Lung microvascular endothelial cell (primary cell): Measurements from ENCODE around the gene ZNF669. TPM values are rescaled to one million over a fixed set of nuclear protein-coding genes. Genes with fewer than 3 reads are reported as not detected.
A peak's percentile ranks its signal among the peaks of the same experiment; 100 is the strongest.
"Not testable (repeated sequence)": the region's sequence is repeated elsewhere in the genome, so short reads cannot be mapped to it uniquely, and the experiment has no call there.

Experiments used
- DNase-seq, 2 donors: peaks; one replicate each; pipeline versions ENCODE4 v3.0.0 to v3.0.0-alpha.2; 2010; ENCODE audit warnings: low read depth in 2 of 2
- total RNA-seq: library from RNA; depleted of rRNA; stranded (reverse); fragments of >200 nt; gene quantifications from 2 replicates; pipeline ENCODE4 v1.2.1, GENCODE V29; 2014

The ZNF669 gene
- 8.1 and 14.5 TPM in 2 replicates for total RNA-seq

DNA sequence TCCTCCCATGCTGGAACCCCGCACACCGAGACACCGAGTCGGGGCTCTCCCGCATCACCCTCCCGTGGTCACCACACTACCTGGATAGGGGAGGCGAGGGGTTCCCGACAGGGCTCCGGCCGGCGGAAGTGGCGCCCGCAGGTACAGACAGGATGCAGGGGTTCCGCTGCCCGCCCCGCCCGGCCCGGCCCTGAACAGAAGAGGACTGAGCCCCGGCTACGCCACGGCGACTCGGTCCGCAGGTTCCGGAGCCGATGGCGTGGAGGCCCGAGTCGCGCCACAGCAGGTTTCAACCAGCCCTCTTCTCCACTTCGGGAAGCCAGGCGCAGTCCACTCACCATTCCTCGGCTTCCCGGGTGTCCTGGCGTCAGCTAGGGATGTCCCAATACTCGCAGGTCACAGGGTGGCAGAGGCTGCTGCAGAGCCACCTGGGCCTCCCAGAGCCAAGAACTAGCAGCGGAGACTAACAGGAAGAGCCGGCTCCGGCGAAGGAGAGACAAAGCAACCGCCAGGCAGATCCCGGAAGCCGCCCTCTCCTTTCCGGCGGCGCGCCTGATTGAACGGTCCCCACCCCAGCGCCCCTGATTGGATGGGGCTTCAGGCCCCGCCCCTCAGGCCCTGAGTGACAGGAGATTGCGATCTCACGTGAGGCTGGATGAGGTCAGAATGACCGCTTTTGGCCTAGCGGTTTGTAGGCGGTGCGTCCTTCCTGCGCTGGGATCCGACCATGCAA lies at the start of gene ZNF669:
Gene ZNF669 (minus strand): TSS at position 498 of the 733 bp plus-strand sequence. CDS start 157 bp downstream, at position 341.
- peak; percentile 96 for DNase-seq

DNA sequence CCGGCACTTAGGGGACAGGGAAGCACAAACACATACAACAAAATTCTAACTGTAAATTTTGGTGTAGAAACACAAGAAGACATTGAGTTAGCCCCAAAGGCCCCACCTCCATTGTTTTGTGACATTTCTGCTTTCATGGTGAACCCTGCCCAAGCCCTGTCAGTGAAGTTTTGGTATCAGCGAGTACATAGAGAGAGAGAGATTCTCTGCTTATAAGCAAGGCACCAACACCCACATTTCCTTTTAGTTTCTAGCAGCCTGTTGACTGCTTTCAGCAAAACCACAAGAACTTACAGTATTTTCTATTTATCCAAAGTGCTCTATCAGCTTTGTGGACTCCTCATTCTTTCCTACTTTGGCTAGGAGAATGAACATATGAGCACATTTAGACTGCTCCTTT lies 43.6 kb upstream of the ZNF669 start:
- DNase-seq: no peak

DNA sequence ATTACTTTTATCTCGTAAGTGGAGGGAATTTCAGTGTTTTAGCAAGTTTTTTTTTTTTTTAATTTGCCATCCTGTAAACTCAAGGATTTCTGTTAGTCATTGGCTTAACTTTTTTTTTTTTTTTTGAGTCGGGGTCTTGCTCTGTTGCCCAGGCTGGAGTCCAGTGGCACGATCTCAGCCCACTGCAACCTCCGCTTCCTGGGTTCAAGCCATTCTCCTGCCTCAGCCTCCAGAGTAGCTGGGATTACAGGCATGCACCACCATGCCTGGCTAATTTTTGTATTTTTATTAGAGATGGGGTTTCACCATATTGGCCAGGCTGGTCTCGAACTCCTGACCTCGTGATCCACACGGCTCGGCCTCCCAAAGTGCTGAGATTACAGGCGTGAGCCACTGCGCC lies 43.0 kb upstream of the ZNF669 start:
- not testable (repeated sequence) for DNase-seq

DNA sequence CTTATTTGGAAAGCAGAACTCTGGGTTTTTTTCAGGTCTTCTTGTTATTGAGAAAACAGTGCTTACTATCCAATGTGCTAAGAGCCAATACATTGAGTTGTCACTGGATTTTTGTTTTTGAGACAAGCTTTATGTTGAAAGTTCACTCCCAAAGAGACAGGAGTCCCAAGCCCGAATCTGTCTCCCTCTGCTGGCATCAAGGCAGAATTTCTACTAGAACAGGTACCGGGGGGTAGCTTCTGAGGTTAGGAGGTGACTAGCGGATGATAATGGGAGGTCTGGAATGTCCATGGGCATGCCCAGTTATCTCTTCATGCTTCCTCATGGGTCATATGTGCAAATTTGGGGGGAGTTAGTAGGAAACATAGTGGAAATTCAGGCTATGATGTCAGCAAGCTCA lies 42.5 kb upstream of the ZNF669 start:
- DNase-seq: peak in 1 of 2 donors; percentile 3

DNA sequence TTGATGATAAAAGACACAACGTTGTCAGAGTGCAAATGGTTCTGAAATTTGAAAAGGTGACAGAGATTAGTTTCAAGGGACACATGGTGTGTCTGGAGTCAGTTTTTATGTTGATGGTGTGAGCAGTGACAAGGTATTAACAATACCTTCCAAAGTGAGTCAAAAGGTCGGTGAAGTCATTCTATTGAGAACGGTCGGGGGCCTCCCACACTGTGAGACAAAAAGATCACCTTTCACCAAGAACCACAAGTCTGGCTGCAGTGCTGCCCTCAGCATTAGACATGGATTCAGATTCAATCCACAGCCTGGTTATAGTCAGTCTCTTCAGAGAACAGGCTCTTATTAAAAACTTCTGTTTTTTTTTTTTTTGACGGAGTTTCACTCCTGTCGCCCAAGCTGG lies 41.1 kb upstream of the ZNF669 start:
- no peak for DNase-seq

DNA sequence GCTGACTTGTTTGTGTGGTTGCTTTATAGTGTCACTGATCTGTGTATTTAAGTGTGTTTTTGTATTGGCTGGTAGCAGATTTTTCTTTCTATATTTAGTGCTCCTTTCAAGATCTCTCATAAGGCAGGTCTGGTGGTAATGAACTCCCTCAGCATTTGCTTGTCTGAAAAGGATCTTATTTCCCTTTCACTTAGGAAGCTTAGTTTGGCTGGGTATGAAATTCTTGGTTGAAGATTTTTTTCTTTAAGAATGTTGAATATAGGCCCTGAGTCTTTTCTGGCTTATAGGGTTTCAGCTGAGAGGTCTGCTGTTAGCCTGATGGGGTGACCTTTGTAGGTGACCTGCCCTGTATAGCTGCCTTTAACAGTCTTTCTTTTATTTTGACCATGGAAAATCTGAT lies 35.4 kb upstream of the ZNF669 start:
- not testable (repeated sequence) for DNase-seq

DNA sequence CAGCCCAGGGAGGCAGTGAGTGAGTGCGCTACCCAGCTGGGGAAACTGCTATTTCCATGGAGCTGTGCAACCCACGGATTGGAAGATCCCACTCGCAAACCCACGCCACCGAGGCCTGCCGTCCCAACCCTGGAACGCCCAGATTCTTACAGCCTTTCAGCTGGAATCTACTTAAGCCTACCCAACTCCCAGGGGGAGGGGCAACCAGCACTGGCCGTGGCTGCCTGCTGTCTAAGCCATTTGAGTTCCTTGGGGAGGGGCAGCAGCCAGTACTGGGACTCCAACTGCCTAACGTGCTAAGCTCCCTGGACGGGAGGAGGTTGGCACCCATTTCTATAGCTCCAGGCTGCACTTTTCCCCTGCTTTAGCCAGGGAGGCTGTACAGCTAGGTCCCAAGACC lies 27.1 kb upstream of the ZNF669 start:
- no peak for DNase-seq

DNA sequence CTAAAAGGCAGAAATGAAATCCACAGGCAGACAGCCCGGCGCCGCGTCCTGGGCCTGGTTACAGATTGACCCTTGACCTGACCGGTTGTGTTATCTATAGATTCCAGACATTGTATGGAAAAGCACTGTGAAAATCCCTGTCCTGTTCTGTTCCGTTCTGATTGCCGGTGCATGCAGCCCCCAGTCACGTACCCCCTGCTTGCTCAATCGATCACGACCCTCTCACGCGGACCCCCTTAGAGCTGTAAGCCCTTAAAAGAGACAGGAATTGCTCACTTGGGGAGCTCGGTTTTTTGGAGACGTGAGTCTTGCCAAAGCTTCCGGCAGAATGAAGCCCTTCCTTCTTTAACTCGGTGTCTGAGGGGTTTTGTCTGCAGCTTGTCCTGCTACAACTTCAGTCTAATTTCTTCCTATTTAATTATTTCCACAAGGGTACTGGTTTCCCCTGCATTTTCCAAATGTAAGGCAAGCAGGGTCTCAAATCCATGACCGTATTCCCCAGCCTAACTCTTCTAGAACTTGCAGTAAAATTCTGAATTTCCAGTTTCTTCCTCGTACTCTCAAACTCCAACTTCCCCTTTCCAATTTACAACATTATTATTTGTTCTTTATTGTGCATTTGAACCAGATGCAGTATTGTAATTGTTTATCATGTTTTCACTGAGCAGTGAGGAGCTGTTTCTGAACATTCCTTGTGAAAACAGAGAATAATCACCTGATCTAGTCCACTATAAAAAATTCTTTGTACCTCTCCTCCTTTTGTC lies 23.5 kb upstream of the ZNF669 start:
- DNase-seq: not testable (repeated sequence)

DNA sequence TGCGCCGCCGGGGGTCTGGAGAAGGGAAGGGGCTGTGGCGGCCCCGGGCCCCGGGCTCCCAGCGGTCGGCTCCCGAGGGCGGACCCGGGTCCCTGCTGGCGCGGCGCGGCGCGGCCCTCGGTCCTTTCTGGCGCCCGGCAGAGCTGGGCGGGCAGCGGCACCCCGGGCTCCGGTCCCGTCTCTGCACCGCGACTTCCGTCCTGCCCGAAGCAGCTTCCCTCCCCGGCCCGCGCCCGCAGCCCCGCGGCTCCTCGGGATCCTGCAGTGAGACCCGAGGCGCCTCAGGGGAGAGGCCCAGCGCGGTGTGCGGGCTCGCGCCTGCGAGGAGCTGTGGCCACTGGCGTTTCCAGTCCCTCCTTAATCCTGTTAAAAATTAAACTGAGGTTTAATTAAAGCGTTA lies 22.4 kb upstream of the ZNF669 start:
- DNase-seq: not testable (repeated sequence)

DNA sequence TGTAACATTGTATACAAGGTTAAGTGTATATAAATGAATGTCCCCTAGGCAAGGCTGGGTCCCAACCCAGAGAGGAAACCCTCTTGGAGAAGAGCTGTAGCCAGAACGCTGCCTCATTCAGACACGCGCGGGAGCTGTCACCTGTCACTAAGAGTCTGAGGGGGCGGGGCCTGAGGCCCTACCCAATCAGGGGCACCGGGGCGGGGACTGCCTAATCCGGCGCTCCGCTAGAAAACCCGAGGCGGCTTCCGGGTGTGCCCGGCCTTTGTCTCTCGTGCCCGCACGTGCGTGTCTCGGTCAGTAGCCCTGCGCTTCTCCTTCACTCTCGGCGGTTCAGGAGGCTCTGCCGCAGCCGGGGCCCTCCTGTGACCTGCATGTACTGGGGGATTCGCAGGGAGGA lies 22.0 kb upstream of the ZNF669 start:
- not testable (repeated sequence) for DNase-seq

DNA sequence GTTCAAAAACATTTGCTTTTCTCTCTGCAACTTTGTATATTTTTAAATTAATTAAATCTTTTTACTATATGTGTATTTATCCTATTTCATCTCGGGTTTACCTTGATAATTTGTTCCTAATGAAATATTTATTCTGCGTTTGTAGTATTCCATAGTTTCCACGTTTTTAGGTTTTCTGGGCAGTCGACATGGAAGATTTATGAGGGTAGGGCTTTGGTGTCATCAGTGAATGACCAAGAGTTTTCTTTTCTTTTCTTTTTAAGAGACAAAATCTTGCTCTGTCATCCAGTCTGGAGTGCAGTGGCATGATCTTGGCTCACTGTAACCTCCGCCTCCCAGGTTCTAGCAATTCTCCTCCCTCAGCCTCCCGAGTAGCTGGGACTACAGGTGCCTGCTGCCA lies 17.2 kb upstream of the ZNF669 start:
- DNase-seq: no peak

DNA sequence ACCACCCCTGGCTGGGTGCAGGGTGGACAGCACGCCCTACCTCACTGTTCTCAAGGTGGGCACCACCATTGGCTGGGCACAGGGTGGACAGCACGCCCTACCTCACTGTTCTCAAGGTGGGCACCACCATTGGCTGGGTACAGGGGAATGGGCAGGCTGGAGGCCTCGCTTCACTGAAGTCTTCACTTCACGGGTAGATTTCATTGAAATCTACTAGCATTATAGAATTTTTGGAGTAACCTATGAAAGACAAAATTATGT lies 16.2 kb upstream of the ZNF669 start:
- not testable (repeated sequence) for DNase-seq

DNA sequence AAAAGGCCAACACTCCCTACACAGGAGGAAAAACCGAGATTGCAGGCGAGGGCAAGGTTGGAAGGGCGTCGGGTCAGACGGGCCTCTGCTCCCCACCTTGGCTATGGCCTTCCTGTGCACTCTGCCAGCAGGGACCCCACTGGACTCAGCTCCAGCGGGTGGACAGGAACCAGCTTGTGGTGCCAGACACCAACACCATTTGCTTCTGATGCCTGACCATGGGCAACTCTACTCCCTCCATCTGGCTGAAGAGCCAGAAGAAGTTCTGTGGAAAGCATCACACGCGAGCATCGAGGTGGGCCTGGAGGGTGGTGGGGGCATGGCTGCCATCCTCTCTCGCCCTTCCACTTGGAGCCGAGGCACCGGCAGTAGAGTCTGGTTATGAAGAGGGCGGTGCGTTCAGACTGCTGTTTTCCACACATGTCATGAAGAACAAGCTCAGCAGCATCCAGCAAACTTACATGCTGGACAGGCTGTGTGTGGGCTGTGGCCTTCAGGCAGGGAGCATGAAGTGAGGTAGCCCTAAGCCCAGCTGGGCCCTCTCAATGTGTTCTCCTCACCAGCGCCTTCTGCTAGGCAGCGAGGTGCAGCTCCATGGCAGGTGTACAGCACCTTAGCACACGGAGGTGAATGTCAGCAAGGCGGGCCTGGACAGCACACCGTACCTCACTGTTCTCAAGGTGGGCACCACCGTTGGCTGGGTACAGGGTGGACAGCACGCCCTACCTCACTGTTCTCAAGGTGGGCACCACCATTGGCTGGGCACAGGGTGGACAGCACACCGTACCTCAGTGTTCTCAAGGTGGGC lies 15.6 kb upstream of the ZNF669 start:
- no peak for DNase-seq

DNA sequence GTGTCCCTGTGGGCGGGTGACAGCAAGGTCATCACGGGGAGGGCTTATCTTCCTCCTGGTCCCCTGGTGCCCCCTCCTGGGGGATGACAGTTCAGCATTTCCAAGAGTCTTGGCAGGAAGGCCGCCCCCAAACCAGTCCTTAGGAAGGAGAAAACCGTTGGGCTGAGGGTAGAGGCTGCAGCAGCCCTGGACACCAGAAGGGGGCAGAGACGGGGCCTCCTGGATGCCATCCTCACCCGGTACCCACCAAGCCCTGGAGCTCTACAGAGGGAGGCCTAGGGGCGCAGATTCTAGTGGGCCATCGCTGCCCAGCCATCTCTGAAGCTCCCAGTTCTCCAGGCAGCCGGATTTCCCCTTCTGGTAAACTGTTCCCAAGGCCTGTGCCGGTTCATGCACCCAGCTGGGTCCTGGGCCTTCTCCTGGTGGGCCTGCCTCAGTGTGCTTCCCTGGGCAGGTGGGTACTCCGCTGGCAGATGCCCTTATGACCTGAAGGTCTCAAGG lies 14.8 kb upstream of the ZNF669 start:
- DNase-seq: peak; percentile 12 to 20

DNA sequence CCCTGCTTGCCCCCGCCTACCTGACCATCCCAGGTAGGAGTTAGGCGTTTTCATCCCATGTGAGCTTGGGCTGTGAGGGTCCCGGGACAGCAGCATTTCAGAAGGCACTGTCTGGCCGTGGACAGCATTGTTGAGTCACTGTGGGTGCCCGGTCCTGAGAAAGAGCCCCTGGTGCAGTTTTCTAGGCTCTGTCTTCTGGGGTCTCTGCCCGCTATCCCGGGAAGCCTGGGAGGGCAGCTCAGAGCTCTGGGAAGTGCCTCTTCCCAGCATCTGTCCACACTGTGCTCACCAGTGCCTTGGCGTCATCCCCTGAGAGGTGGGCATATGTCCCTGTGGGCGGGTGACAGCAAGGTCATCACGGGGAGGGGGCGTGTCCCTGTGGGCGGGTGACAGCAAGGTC lies 11.4 kb upstream of the ZNF669 start:
- DNase-seq: no peak

DNA sequence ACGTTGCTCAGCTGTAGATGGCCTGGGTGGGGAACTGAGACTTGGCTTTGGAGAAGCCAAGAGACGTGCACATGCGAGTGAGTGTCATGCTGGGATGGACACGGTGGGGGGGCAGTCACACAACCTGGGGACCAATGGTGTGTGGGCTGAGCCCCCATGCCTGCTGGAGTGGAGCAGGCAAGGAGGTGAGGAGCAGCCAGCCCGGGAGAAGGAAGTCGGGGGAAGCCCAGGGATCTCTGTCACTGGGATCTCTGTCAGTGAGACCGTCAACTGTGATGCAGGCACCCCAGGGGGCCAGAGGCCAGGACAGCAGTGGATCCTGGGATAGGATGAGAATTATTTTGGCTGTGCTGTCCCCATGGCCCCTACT lies 11.0 kb upstream of the ZNF669 start:
- DNase-seq: no peak

DNA sequence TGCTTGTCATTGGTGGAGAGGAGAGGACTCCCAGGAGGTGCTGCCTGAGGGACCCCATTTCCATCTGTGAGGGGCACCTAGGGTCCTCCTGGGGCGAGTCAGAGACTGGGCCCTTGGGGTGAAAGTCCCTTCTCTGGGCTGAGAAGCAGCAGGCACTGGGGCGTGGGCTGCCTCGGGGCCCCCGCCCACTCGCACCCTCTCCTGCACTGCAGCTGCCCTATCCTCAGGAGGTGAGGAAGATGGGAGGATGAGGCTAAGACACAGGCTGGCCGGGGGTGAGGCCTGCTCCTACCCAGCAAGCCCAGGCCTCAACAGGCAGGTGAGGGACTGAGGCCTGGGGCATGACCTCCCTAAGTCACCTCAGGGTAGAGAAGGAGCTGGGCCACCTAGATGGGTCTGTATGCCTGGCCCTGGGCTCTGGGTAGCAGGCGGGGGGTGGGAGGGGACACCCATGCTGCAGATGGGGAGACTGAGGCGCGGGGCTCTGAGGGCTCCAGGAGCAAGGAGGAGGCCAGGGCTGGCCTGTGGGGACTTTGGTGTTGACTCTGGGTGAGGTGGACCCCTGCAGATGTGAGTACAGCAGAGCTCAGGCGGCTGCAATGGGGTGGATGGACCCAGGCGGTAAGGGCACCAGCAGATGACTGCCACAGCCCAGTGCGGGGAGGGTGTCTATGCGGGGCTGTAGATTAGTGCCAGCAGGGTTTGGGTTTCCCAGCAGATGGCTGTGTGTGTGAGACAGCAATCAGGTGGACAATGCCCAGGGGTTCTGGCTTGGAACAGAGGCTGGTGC lies 10.4 kb upstream of the ZNF669 start:
- no peak for DNase-seq

DNA sequence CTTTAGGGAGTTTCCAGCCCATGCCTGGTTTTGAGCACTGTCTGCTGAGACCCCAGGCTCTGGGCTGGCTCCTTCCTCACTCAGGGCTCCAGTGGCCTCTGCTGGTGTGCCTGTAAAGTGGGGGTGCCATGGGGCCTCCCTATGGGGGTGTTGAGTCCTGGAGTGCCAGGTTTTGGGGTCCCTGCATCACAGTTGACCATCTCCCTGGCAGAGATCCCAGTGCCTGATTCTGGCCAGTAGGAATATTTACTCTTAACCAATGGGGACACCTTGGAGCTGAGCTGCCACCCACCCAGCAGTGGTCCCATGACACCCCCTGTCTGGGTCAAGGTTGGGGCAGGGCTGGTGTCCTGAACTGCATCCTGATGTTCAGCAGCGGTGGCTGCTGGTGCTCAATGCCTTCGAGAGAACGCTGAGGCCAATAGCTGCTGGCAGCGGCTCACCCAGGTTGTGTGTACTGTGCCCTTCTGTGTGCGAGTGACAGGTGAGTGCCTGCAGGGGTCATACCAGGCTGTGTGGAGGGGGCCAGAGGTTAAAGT lies 9.6 kb upstream of the ZNF669 start:
- DNase-seq: no peak

DNA sequence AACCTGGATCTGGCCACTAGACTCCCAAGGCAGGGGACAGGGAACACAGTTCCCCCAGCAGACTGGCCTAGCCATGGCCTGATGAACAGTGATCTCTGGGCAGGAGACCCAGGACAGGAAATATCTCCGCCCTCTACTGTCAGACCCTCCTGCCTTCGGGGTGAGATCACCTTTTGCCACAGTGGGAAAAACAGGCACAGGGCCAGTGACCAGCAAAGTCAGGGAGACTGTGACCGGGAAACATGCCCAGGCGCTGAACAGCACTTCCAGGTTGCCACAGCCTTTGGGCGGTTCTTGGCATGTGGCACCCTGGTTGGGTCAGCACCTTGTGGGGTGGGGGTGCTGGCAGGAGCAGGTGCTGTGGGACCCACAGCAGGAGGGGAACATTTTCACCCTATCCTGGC lies 8.9 kb upstream of the ZNF669 start:
- peak; percentile 14 to 46 for DNase-seq

DNA sequence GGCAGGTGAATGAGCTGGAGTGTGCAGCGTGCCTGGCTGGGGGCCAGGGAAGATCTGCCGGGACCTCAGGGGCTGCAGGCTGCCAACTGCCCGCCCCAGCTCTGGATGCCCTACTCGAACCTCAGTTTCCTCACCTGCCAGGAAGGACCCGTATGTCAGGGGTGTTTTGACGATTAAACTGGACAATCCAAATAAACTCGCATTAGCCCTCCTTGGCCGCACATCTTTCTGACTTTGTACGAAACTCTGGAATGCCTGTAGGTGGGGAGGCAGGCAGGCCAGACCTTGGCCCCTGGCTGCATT lies 8.3 kb upstream of the ZNF669 start:
- no peak for DNase-seq

DNA sequence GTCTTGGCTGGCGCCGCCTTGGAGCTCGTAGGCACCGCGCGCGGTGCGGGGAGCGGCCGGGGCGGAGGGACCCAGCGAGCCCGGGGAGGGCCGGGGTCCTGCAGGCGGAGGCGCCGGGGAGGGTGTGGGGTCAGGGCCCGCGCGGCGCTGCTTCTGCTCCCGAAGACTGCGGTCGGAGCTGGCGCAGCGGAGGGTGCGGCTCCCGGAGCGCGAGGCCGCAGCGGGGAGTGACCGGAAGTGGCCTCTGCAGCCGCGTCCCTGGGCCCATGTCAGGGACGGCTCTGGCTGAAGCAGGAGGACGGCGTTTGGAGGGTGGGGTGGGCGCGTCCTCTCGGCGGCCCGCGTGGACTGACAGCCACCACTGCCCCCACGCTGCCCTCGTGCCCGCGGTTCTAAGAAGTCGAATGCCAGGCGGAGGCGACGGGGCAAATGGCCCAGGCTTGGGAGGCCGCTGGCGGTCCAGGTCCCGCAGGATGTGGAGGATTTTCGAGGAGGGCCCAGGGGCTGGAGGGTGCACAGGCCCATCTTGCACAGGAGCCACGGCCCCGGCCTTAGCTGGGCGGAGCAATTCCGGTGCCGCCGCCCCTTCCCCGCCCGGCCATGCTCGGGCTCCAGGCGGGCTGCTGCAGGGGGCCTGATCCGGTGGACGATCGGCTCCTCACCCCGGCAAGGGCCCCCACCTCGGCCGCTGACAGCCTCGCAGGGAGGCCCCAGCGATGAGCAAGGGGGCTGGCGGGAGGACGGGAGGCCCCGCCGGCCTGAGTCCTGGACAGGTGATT lies 7.7 kb upstream of the ZNF669 start:
- DNase-seq: peak; percentile 31 to 38
